ENCODE results near the gene SNAI3. TPM values are rescaled to one million over a fixed set of nuclear protein-coding genes. Genes with fewer than 3 reads are reported as not detected.

The SNAI3 gene
- total and polyA plus RNA-seq, 2 donors (not counting 1 experiment from before 2014, with no cell fraction given), result 6.5 to 8.8 TPM

- H3K9me3 ChIP-seq (ENCODE audit: control extremely low read depth in 1 of 3, control insufficient read depth in 2 of 3, insufficient read depth in 1 of 3, low read length in 2 of 3), result no peaks in the 10 kb centered on the region
- H3K4me1 ChIP-seq (ENCODE audit: control insufficient read depth in 2 of 2, insufficient read depth in 2 of 2, low read length in 2 of 2), result no peaks in the 10 kb centered on the region
- H3K27me3 ChIP-seq (replicated peaks in 1 of 4; ENCODE audit: control extremely low read depth in 1 of 4, control insufficient read depth in 3 of 4, insufficient read depth in 4 of 4, low read length in 3 of 4), result no peaks in the 10 kb centered on the region
- no peak overlapping the region for H3K9ac ChIP-seq (ENCODE audit: low read length)
- H3K79me2 ChIP-seq (ENCODE audit: control insufficient read depth, insufficient read depth, low read length), result peaks cover 15% of the 10 kb centered on the region
- H4K20me1 ChIP-seq (ENCODE audit: control insufficient read depth, insufficient read depth, low read length, poor library complexity, severe bottlenecking), result peaks cover 19% of the 10 kb centered on the region
- intact Hi-C loops (cut with micrococcal nuclease), result no loop called here
- DNase-seq (no peak), ATAC-seq (ENCODE audit: low read depth) (no peak)
- peaks cover 0 to 94% of the 10 kb centered on the region in 2 experiments for H3K36me3 ChIP-seq (replicated peaks in 1 of 2; ENCODE audit: control extremely low read depth in 1 of 2, control insufficient read depth in 1 of 2, extremely low read depth in 1 of 2, insufficient read depth in 2 of 2, low read length in 1 of 2)
- H2AFZ ChIP-seq (ENCODE audit: insufficient read depth, low read depth, low read length, poor library complexity, severe bottlenecking), result no peak overlapping the region
- no peak for TF ChIP-seq CTCF (IDR thresholded peaks at IDR 0.05)
- no peak for TF ChIP-seq EZH2 (IDR thresholded peaks at IDR 0.05; ENCODE audit: borderline replicate concordance, insufficient read depth, low read depth, low read length, poor library complexity, severe bottlenecking)
- Mint-ChIP-seq H3K27me3 (no peaks in the 10 kb centered on the region), H3K27ac (no peak overlapping the region), H3K4me3 (no peak overlapping the region), H3K4me1 (no peaks in the 10 kb centered on the region), H3K9me3 (ENCODE audit: insufficient read depth) (no peaks in the 10 kb centered on the region)
- H3K4me3 ChIP-seq (ENCODE audit: control extremely low read depth in 1 of 5, extremely low read depth in 1 of 5, insufficient read depth in 1 of 5, low read depth in 2 of 5, low read length in 4 of 5), result no peak overlapping the region
- H3K27ac ChIP-seq (ENCODE audit: low read length in 2 of 2), result no peak overlapping the region
- ChIA-PET CTCF (no interaction called here), POLR2A (no interaction called here)
- no peak overlapping the region for H3K4me2 ChIP-seq (replicated peaks; ENCODE audit: low read depth, low read length, poor library complexity, severe bottlenecking)
- 99% methylated on average over 19 of the region's 19 CpGs for WGBS (ENCODE audit: insufficient coverage)
Measured at GRCh38 chr16:88719933-88720296, 33.6 kb upstream of the SNAI3 start.

GRCh38 chr16:88719267-88719932 lies 33.1 kb upstream of the SNAI3 start:
- DNase-seq (no peak), ATAC-seq (ENCODE audit: low read depth) (no peak)
- no peaks in the 10 kb centered on the region for H3K27me3 ChIP-seq (replicated peaks in 1 of 4; ENCODE audit: control extremely low read depth in 1 of 4, control insufficient read depth in 3 of 4, insufficient read depth in 4 of 4, low read length in 3 of 4)
- H3K79me2 ChIP-seq (ENCODE audit: control insufficient read depth, insufficient read depth, low read length), result peaks cover 13% of the 10 kb centered on the region
- CTCF ChIA-PET, result no interaction called here
- POLR2A ChIA-PET, result no interaction called here
- no peak overlapping the region for H3K4me2 ChIP-seq (replicated peaks; ENCODE audit: low read depth, low read length, poor library complexity, severe bottlenecking)
- no peaks in the 10 kb centered on the region for H3K9me3 ChIP-seq (ENCODE audit: control extremely low read depth in 1 of 3, control insufficient read depth in 2 of 3, insufficient read depth in 1 of 3, low read length in 2 of 3)
- peaks cover 20% of the 10 kb centered on the region for H4K20me1 ChIP-seq (ENCODE audit: control insufficient read depth, insufficient read depth, low read length, poor library complexity, severe bottlenecking)
- no peak overlapping the region for H3K27ac Mint-ChIP-seq
- no peak overlapping the region for H3K9ac ChIP-seq (ENCODE audit: low read length)
- peaks cover 0 to 94% of the 10 kb centered on the region in 2 experiments for H3K36me3 ChIP-seq (replicated peaks in 1 of 2; ENCODE audit: control extremely low read depth in 1 of 2, control insufficient read depth in 1 of 2, extremely low read depth in 1 of 2, insufficient read depth in 2 of 2, low read length in 1 of 2)
- no peaks in the 10 kb centered on the region for H3K4me1 ChIP-seq (ENCODE audit: control insufficient read depth in 2 of 2, insufficient read depth in 2 of 2, low read length in 2 of 2)
- H3K27ac ChIP-seq (ENCODE audit: low read length in 2 of 2), result no peak overlapping the region
- no peaks in the 10 kb centered on the region for H3K9me3 Mint-ChIP-seq (ENCODE audit: insufficient read depth)
- H3K4me3 ChIP-seq (ENCODE audit: control extremely low read depth in 1 of 5, extremely low read depth in 1 of 5, insufficient read depth in 1 of 5, low read depth in 2 of 5, low read length in 4 of 5), result no peak overlapping the region
- no peaks in the 10 kb centered on the region for H3K27me3 Mint-ChIP-seq
- 94% methylated on average over 23 of the region's 29 CpGs for WGBS (ENCODE audit: insufficient coverage)
- H3K4me3 Mint-ChIP-seq, result no peak overlapping the region
- TF ChIP-seq EZH2 (IDR thresholded peaks at IDR 0.05; ENCODE audit: borderline replicate concordance, insufficient read depth, low read depth, low read length, poor library complexity, severe bottlenecking) (no peak), CTCF (IDR thresholded peaks at IDR 0.05) (no peak)
- intact Hi-C loops (cut with micrococcal nuclease), result no loop called here
- no peak overlapping the region for H2AFZ ChIP-seq (ENCODE audit: insufficient read depth, low read depth, low read length, poor library complexity, severe bottlenecking)
- no peaks in the 10 kb centered on the region for H3K4me1 Mint-ChIP-seq

All from B cell (primary cell).